K562 (cell line): ENCODE measurements around the gene SMG9. TPM values are rescaled to one million over a fixed set of nuclear protein-coding genes. Genes with fewer than 3 reads are reported as not detected.
A peak's percentile ranks its signal among the peaks of the same experiment; 100 is the strongest.

Source experiments
- ARHGAP35 ChIP-seq: fragments of 450-650 bp; IDR thresholded peaks from 2 replicates; pipeline ENCODE4 v1.6.1; 2018; ENCODE audit not compliant: partially characterized antibody
- ARID1B ChIP-seq: fragments of 450-650 bp; IDR thresholded peaks from 2 replicates; pipeline ENCODE4 v1.6.1; 2016; ENCODE audit warnings: antibody characterized with exemption, mild to moderate bottlenecking, inconsistent platforms
- ATF7 ChIP-seq: fragments of 450-650 bp; IDR thresholded peaks from 2 replicates; pipeline ENCODE4 v1.7.1; 2014; ENCODE audit warnings: mild to moderate bottlenecking, moderate library complexity
- COPS2 ChIP-seq: fragments of 450-650 bp; conservative IDR thresholded peaks from 2 replicates; pipeline ENCODE4 v1.6.1; 2016; ENCODE audit warnings: mild to moderate bottlenecking, moderate library complexity
- FOXM1 ChIP-seq, 2 experiments: fragments of 450-650 bp in 1 of 2; sonication (generic) in 1 of 2; formaldehyde crosslinking in 1 of 2; IDR thresholded peaks; 2 replicates each; pipeline versions ENCODE4 v1.6.1 to v1.9.0; 2017 to 2022; ENCODE audit warnings: low read depth in 2 of 2, mild to moderate bottlenecking in 2 of 2, missing genetic modification reagents in 1 of 2, moderate library complexity in 1 of 2
- HES1 ChIP-seq: fragments of 450-650 bp; IDR thresholded peaks from 2 replicates; pipeline ENCODE4 v1.6.1; 2016; ENCODE audit warnings: low read depth, mild to moderate bottlenecking, moderate library complexity
- HIVEP1 ChIP-seq: fragments of 250-450 bp; sonication (Bioruptor Pico); IDR thresholded peaks from 2 replicates; pipeline ENCODE4 v1.4.0; 2020; ENCODE audit warnings: mild to moderate bottlenecking
- MECOM ChIP-seq: fragments of 250-450 bp; sonication (Bioruptor Pico); IDR thresholded peaks from 2 replicates; pipeline ENCODE4 v1.8.0; 2022; ENCODE audit warnings: inconsistent platforms
- NFYB ChIP-seq: IDR thresholded peaks from 2 replicates; pipeline ENCODE4 v1.6.1; 2011; ENCODE audit warnings: mild to moderate bottlenecking, moderate library complexity; ENCODE audit not compliant: insufficient read length; ENCODE audit errors: extremely low read depth
- RAD51 ChIP-seq: fragments of 450-650 bp; IDR thresholded peaks from 2 replicates; pipeline ENCODE4 v1.7.1; 2016; ENCODE audit warnings: low read depth, mild to moderate bottlenecking, borderline replicate concordance
- RREB1 ChIP-seq: fragments of 250-450 bp; sonication (Bioruptor Pico); IDR thresholded peaks from 2 replicates; pipeline ENCODE4 v1.4.0; 2020
- SIN3B ChIP-seq: fragments of 450-650 bp; IDR thresholded peaks from 2 replicates; pipeline ENCODE4 v1.6.1; 2017; ENCODE audit warnings: low read depth, mild to moderate bottlenecking, moderate library complexity
- SMAD4 ChIP-seq: fragments of 250-450 bp; sonication (Bioruptor Pico); conservative IDR thresholded peaks from 2 replicates; pipeline ENCODE4 v1.8.0; 2021; ENCODE audit warnings: inconsistent platforms, mild to moderate bottlenecking, moderate library complexity
- SRSF9 ChIP-seq: fragments of 200-400 bp; formaldehyde crosslinking; IDR thresholded peaks from 2 replicates; pipeline ENCODE4 v1.6.1; 2017; ENCODE audit warnings: low read depth, low read length, borderline replicate concordance
- STAT5A ChIP-seq: IDR thresholded peaks from 2 replicates; pipeline ENCODE4 v1.6.1; 2012; ENCODE audit warnings: low read length, inconsistent platforms, borderline replicate concordance
- TAF15 ChIP-seq: fragments of 200-400 bp; formaldehyde crosslinking; IDR thresholded peaks from 2 replicates; pipeline ENCODE4 v1.6.1; 2017; ENCODE audit warnings: mild to moderate bottlenecking, low read depth, low read length, moderate library complexity
- TSHZ1 ChIP-seq: fragments of 250-450 bp; sonication (Bioruptor Pico); IDR thresholded peaks from 2 replicates; pipeline ENCODE4 v1.4.0; 2020; ENCODE audit warnings: mild to moderate bottlenecking, moderate library complexity
- ZKSCAN3 ChIP-seq: fragments of 250-450 bp; sonication (Bioruptor Pico); IDR thresholded peaks from 2 replicates; pipeline ENCODE4 v1.4.0; 2020
- ZNF239 ChIP-seq: fragments of 250-450 bp; sonication (Bioruptor Pico); IDR thresholded peaks from 2 replicates; pipeline ENCODE4 v1.4.0; 2020; ENCODE audit warnings: mild to moderate bottlenecking
- polyA plus RNA-seq, 8 experiments: library from polyadenylated mRNA; depleted of rRNA in 4 of 8; stranded (reverse) in 5 of 8; unstranded in 3 of 8; fragments of >200 nt; fragmentation: Nextera tagmentation in 2 of 8; fragmentation: Illumina TruSeq in 1 of 8; extraction: Ambion mirVana in 2 of 8; extraction: Trizol in 1 of 8; gene quantifications; 2 replicates each; pipeline versions ENCODE4 v1.2.1 to v1.2.3, GENCODE V29; 2011 to 2014; ENCODE audit warnings: inconsistent platforms in 1 of 8, missing spikeins in 1 of 8
- total RNA-seq, 7 experiments: library from RNA; depleted of rRNA in 6 of 7; stranded (reverse); fragments of >200 nt in 6 of 7; fragmentation: Illumina TruSeq in 2 of 7; extraction: Trizol in 2 of 7; gene quantifications; 2 replicates each; pipeline versions ENCODE4 v1.2.1 to v1.2.3, GENCODE V29; 2011 to 2021; ENCODE audit warnings: low replicate concordance in 1 of 7

SMG9 gene
- total and polyA plus RNA-seq, 9 of the 15 experiments (the other 6 are each of a cell fraction or from before 2014, with no cell fraction given), result 1.7 to 79.7 (median 40.2) TPM

GRCh38 chr19:43754503-43755255, at the start of gene SMG9 (continued):
- TF ChIP-seq TSHZ1 (CRISPR knock-in tag) (no peak), SRSF9 (no peak), NFYB (no peak), ZKSCAN3 (CRISPR knock-in tag) (no peak), TAF15 (no peak), ZNF239 (no peak), SMAD4 (CRISPR knock-in tag) (peak; percentile 36), FOXM1 (IDR thresholded peaks at IDR 0.05; ENCODE audit: low read depth) (no peak), FOXM1 (CRISPR knock-in tag; IDR thresholded peaks at IDR 0.05; ENCODE audit: low read depth) (no peak), SIN3B (peak; percentile 49; the same call in 1 of the 2 replicates), ARID1B (peak; percentile 68; the same call in 1 of the 2 replicates), RREB1 (no peak), HIVEP1 (CRISPR knock-in tag) (no peak), ARHGAP35 (no peak), HES1 (no peak; the same call in 1 of the 2 replicates), RAD51 (no peak), STAT5A (no peak), COPS2 (no peak), ATF7 (peak; percentile 84), MECOM (no peak)
